HG02884 (cell line): ENCODE results near the gene SUN3.

Source experiments
- ATAC-seq: cut with Tn5 transposase; IDR thresholded peaks from one replicate; pipeline ENCODE4 v1.9.1; 2021; ENCODE audit warnings: mild to moderate bottlenecking, moderate library complexity; ENCODE audit not compliant: unreplicated experiment

SUN3 gene

DNA sequence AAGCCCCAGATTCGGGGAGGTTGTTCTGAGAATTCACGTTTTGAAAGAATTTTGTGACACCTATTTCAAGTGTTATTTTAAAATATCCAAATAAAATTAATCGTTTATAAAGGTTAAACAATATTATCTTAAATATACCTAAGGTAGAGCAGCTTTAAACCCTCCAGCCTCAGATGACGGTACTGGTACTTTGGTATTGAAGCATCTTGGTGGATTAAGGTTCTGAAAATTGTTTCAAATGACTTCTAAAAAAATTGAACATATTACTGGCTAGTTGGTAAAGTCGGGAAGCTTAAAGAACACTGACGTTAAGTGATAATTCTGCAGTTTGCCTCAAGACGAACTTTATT lies 49.1 kb downstream of the SUN3 start:
- ATAC-seq: no peak

DNA sequence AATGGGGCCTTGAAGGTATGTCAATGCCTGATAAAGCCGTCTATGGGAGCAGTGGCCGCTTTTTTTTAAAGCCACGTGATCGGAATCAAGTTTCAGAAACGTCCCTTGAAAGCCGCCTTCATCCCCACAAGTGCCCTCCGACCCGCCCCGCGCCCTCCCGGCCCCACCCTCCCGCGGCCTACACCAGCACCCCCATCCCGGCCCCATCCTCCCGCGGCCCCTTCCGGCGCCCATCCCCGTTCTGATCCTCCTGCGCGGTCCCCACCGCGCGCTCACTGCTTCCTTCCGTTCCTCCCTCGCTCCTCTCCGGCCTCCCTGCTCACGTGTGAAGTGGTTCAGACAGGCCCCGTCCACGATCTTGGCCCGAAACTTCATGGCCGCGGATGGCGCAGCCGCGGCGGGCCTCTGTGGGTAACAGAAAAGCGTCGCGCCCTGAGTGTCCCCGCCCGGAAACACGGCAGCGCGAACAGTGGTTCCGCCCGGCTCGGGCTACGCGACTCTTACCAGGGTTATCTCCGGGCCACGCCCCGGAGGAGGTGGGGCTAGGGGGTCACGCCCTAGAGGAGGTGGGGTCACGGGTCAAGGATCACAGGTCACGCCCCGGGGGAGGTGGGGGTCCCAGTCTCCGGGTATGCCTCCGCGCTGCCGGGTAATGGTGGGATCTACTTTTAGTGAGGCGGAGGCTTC lies 49.6 kb downstream of the SUN3 start, which contains the start of gene HUS1:
HUS1 (minus strand) TSS at position 471 of the 687 bp plus-strand sequence; CDS start at position 375, 96 bp downstream.
- ATAC-seq: peak; percentile 98

DNA sequence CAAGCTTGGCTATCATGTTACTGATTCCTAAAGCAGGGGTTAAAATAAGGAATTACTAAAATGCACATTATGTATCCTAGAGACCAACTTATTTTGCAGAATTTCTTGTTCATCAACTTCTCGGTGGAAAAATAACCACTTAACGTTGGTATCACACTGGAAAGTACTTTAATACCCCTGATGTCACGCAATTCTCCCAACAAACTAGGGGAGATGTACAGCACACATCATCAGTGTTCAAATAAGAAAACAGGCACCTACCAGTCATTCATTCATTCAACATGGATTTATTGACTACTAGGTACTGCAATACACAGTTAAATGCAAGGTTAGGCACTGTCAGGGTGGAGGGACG lies 50.1 kb downstream of the SUN3 start:
- no peak for ATAC-seq

DNA sequence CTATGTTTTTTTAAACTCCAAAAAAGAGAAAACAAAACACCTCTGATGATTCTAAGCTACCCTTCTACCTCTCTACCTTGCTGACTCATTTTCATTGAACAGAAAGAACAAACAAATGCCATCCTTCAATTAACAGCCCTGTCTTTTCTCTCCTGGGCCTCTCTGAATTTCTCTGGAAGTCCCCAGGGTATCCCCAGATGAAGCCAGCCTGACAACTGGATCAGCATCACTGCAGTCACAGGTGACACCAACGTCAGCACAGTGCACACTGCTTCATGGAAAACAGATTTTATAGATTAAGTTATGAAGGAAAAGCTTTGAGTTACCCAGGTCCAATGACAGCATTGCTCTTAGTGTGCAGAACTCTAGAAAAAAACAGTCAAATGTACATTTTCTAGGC lies 55.2 kb downstream of the SUN3 start:
- no peak for ATAC-seq

DNA sequence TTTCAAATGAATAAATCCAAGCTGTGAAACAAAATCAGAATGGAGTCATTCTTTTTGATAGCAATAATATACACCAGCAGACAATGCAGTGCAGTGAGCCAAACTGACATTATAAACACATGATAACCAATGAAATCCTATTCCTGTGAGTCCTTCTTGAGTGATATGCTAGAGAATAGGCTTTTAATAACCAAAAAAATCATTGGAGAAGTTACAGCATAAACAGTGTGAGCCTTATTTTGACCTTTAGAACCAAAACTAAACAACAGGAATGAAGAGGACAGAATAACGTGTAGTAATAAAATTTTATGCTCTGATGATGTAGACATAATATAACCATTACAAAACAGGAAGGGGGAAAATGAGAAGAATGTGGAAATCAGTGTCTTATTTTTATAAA lies 58.1 kb downstream of the SUN3 start:
- no peak for ATAC-seq

DNA sequence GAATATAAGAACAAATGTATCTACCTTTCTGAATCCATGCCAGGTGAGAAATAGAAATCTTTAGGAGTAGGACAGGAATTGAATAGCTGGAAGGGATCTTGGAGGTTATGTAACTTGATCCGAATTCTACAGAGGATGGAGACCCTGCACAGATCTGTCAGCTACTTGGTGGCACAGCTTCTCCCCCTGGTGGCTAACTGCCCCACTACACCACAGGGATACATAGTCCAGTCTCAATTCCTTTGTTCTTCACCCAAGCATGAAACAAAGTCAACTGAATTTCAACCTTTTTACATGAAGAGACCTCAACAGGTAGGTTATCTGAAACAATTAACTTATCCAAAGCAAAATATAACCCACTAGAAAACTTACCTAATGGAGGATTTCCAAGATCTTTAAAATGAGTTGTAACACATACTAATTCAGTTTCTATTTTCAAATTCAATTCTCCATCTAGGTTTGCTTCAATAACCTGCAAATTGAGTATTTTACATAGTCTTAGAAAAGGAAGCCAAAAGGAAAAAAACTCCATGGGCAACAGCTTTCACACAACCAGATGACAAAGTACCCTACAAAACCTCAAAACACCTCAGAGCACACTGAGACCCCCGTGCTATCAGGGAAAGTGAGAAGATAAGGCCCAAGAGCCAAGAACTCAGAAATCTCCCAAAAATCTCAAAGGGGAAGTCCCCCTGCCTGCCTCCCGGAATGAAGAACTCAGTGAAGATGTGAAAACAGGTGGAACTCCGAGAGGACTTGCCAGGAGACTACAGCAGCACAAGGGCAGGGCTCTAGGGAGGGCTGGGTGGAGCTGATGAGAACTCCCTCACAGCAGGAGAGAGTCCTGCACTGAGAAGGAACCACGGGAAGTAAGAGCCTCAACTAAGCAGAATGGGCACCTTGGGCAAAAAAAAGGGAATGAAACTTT lies 59.8 kb downstream of the SUN3 start:
- ATAC-seq: no peak

DNA sequence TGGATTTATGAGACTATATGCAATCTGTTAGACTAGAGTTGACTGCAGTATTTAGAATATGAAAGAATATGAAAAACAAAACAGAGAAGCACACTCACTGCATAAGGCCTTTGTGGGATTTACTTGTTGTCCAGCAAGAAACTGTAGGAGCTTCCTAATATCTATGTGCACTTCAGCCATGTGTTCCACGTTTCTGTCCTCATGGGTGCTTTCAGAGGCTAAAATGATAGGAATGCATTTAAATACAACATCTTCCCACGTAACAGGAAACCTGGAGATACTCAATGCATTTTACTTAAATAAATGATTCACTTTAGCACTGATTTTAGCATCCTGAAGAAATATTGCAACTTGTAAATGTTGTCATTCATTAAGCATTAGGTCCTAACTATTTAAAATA lies 61.2 kb downstream of the SUN3 start:
- no peak for ATAC-seq

DNA sequence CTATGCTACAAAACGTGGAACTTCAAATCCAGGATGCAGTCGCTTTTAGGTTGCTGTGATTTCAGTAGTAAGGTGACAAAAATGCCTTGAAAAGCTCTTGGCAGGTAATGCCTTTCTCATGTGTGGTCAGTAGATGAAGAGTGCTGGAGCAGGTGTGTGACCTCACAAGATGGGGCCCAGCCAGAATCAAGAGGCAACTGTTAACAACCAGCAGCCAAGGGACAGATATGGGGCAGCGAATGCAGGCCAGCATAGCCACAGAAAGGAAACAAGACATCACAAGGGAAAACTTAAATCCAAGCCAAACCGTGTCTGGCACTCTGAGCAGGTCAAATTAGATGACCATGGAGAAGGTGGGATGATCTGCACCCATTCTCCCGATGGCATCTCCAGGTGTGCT lies 61.8 kb downstream of the SUN3 start:
- no peak for ATAC-seq

DNA sequence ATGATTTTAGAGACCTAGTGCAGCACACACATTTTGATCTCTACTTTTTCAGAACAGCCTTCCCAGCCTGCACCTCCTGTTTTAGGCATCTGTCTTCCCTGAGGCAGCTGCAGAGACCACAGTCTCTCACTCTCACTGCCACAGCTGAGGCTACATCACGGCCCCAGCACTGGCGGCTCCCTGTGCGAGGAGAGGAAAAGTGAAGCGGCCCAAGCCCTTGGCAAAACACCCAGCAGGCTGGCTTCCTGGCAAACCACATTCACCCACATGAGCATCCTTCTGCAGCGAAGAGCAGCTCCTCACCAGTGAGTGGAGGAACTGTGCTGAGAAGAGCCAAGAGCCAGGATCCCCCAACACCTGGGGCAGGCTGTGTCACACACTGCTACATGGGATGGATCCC lies 63.5 kb downstream of the SUN3 start:
- ATAC-seq: no peak

DNA sequence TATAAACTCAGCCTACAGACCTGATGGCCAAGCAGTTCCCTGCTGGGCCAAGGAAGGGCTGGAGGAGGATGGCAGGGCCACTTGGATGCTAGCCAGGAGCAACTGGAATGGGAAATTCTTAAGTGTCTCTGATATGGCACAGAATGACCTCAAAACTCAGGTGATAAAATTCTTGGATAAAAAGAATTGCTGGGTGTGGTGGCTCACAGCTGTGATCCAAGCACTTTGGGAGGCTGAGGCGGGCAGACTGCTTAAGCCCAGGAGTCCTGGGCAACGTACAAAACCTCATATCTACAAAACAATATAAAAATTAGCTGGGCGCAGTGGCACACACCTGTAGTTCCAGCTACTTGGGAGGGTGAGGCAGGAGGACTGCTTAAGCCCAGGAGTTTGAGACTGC lies 66.6 kb downstream of the SUN3 start:
- no peak for ATAC-seq

DNA sequence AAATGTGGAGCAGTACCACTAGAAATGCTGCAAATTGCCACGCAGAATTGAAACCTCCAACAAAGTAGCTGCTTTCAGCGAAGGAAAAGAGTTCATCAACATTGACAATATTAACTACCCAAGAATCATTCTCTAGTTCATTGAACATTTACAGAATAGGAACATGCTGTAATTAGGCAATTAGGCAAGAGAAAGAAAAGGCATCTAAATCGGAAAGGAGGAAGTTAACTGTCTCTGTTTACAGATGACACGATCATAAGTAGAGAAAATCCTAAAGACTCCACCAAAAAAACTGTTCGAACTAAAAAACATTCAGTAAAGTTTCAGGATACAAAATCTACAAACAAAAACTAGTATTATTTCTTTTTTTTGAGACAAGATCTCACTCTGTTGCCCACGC lies 71.8 kb downstream of the SUN3 start:
- ATAC-seq: no peak

DNA sequence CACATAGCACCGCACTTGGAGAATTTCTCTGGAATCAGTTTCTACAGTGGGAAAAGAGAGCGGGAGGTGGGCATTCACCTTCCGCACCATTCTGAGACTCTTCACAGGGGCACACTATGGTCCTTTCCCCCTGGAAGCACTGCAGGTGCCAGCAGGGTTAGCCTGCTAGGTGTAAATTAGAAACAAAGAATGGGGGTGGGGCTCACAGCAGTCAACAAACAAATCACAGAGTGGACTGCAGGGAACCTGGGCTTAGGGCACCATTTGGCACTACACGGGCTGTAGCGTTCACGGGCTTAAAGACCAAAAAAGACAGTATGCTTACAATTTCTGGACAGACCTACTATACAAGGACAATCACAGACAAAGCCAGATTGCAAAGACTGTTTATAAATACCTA lies 72.7 kb downstream of the SUN3 start:
- ATAC-seq: no peak

DNA sequence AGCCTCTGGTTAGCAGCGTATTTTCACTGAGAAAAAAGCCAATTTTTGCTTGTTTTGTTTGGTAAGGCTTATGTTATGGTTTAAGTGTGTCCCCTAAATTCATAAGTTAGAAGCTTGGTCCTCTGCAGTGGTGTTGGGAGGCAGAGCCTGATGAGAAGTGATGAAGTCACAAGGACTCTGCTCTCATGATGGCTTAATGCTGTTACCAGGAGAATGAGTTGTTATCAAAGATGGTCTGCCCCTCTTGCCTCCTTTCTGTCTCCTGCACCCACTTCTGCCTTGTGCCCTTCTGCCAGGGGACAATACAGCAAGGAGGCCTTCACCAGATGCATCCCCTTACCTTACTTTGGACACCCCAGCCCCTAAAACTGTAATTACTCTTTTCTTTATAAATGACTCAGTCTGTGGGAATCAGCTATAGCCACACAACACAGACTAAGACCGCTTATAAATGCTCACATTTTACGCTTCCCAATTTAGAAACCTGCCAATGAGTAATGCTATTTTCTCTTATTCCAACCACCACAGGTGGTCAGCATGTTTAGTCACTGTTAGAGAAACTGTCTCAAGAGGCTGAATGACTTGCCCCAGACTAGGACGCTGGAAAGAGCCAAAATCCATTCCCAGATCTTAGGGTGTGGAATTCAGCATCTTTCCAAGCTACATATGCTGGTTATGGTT lies 74.5 kb downstream of the SUN3 start:
- ATAC-seq: peak; percentile 67

DNA sequence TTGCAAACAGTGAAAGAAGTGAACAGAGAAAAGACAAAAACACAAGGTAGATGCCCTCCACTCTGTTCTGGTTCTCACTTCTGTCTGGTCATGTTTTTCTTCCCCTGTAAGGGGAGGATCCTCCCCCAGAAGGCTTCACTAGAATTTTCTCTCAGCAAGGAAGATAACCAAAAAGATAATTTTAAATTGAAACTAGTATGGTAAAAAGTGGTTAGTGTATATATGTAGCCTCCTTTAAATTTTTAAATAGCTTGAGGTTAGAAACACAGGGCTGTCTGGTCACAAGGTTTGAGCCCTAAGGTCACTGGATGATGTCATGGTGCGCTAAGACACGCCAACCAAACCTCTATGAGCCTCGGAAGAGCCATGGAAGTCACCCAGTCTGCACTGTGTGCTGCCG lies 75.1 kb downstream of the SUN3 start:
- peak; percentile 44 for ATAC-seq

DNA sequence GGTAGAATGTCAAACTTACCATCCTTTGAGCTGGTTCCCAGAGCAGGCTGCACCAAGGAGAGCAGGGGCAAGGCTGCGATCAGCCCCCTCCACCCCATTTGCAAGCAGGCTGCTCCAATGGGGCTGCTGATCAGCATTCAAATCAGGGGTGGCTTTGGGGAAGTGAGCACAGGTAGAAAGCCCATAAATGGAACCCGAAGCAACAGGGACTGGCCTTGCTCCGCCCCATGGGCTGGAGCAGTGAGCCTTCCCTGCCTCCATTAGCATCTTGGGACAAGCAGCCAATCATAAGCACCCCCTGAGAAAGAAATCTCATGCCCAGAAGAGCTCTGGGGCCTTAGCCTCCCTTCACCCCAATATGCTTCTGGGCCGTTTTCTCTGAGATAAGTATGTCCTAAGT lies 76.7 kb downstream of the SUN3 start:
- ATAC-seq: no peak

DNA sequence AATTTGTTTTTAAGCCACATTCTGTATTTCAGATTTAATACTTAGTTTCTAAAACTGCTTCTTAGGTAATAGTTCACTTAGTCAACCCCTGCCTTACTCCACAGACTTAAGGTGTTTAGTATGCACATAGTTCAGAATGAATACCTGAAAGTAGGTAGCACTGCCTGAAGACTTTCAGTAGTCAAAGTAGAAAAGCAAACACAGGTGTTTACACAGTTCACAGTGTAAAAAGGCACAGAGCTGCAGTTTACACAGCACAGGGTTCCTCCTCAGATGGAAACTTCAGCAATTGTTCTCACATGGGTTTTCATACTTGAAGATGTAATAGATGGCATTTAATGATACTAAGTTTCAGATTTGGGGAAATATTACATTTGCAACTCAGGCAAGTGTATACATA lies 77.5 kb downstream of the SUN3 start:
- no peak for ATAC-seq

DNA sequence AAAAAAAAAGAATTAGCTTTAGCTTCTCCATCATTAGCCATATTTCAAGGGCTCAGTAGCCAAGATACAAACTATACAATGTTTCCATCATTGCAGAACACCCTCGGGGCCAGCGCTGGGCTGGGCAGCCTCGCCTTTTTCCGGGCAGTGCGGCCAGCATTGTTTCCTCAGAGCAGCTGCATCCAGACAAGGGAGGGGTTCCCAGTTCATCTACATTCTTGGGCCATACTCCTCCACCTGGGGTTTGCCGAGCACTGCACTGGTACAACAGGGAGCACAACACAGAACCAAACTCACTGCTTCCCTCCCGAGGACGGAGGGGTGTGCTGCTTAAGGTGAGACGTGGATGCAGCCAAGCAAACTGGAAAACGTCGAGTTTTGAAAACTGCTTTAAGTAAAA lies 78.2 kb downstream of the SUN3 start:
- ATAC-seq: no peak

DNA sequence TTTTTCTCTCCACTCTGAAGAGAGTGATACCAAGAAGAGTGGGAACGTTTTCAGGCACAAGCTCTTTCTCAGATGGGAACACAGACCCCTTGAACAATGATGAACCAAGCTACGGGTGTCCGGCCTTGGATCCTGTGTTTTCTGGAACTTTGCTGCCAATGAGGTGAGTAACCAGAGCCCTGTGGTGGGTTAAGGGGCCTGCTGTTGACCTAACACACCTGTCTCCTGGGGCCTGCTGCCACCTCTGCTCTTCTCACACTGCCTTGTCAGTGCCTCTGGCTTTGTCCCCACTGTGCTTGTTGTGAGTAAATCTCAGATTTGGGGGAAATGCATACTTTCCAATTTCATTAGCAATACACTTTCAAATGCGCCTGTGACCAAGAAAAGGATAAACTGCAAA lies 79.2 kb downstream of the SUN3 start:
- no peak for ATAC-seq

DNA sequence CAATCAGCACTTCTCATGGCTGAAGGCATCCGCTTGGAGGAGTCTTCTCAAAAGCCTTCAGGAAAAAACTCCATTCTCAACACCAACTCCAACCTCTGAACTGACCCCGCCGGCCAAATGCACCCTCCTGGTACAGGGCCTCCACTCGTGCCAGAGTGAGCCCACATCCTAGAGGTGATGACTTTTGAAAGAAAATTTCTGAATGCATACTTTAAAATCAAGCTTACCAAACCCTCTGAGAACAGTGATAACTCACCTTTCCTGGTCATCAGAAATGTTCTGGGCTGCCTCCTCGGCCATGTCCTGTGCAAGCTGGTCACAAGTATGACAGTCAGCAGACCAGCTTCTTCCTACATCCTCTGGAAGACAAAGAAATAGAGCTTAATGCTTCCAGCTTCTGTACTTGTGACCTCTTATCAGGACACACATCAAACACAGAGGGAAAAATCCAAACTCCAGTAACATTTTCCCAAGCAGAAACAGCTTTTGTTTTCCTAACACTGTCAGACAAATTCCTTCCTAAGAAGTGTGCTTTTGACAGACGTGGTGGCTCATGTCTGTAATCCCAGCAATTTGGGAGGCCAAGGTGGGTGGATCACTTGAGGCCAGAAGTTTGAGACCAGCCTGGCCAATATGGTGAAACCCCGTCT lies 80.6 kb downstream of the SUN3 start, which contains the start of gene PKD1L1:
PKD1L1 (minus strand) TSS at position 326 of the 650 bp plus-strand sequence; CDS start at position 300, 26 bp downstream.
- ATAC-seq: no peak

DNA sequence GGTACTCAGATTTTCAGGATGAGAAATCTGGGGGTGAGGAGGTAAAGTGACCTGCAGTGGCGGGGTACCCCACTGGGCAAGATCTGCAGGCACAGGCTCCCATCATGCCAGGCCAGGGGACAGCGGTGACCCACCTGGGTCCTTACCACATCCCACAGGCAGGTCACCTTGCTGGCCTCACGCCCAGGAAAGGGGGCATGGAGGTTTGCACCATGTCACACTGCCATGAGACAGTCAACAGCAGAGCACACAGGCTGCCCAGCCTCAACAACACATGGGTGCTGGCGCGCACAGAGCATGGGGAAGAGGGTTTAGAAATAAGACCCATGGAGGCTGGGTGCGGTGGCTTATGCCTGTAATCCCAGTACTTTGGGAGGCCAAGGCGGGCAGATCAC lies 81.6 kb downstream of the SUN3 start:
- ATAC-seq: no peak
